Ovary (tissue), 9 donors: Measurements from ENCODE around the gene ATL1. TPM values are rescaled to one million over a fixed set of nuclear protein-coding genes. Genes with fewer than 3 reads are reported as not detected.
A peak's percentile ranks its signal among the peaks of the same experiment; 100 is the strongest.

ENCODE experiments used
- DNase-seq, 5 donors: peaks; one replicate each; pipeline ENCODE4 v3.0.0-alpha.2; 2019 to 2020
- H3K27ac ChIP-seq, 2 donors: fragments of 200-600 bp; one replicate each; pipeline versions ENCODE4 v1.5.1 to v1.8.0; 2019 to 2022
- H3K27me3 ChIP-seq: fragments of 200-600 bp; one replicate; pipeline ENCODE4 v1.8.0; 2022
- H3K36me3 ChIP-seq: fragments of 200-600 bp; sonication (generic); one replicate; pipeline ENCODE4 v1.5.1; 2019
- H3K4me1 ChIP-seq: one replicate; pipeline ENCODE4 v1.8.1; 2013; ENCODE audit warnings: mild to moderate bottlenecking, moderate library complexity; ENCODE audit not compliant: insufficient read depth
- H3K4me3 ChIP-seq: fragments of 200-600 bp; sonication (generic); one replicate; pipeline ENCODE4 v1.5.1; 2017
- H3K9me3 ChIP-seq, 2 donors: fragments of 200-600 bp in 1 of 2; sonication (generic) in 1 of 2; one replicate each; pipeline versions ENCODE4 v1.5.1 to v1.8.1; 2013 to 2019; ENCODE audit warnings: mild to moderate bottlenecking in 1 of 2, moderate library complexity in 1 of 2
- CTCF ChIP-seq, 3 donors: fragments of 450-650 bp in 2 of 3; fragments of 200-600 bp in 1 of 3; IDR thresholded peaks; one replicate each; pipeline versions ENCODE4 v1.5.1 to v1.8.0; 2016 to 2022; ENCODE audit warnings: antibody characterized with exemption in 3 of 3, mild to moderate bottlenecking in 1 of 3
- EP300 ChIP-seq: sonication (generic); formaldehyde crosslinking; IDR thresholded peaks from one replicate; pipeline ENCODE4 v1.6.1; 2017; ENCODE audit warnings: antibody characterized with exemption
- POLR2A ChIP-seq: fragments of 450-650 bp; IDR thresholded peaks from one replicate; pipeline ENCODE4 v1.6.1; 2017; ENCODE audit warnings: antibody characterized with exemption, mild to moderate bottlenecking, moderate library complexity
- WGBS, 3 donors: extraction: QIAGEN DNeasy Blood & Tissue Kit in 1 of 3; methylation state at CpG; one replicate each; pipeline versions ENCODE4 v1.1.5 to v1.1.7; 2013 to 2017; 5-methylcytosine and 5-hydroxymethylcytosine counted together
- intact Hi-C, 4 donors: fragments of 100-400 bp; cut with DNase I; formaldehyde crosslinking; loops; one replicate each; pipeline versions ENCODE4 v1.11.0 to v1.15.1; 2022 to 2023
- polyA plus RNA-seq, 2 donors: library from polyadenylated mRNA; stranded (reverse); fragments of 200-250 nt in 1 of 2; fragments of 350-450 nt in 1 of 2; fragmentation: Illumina TruSeq in 1 of 2; extraction: RNeasy Lipid Tissue Mini Kit (QIAGEN cat#74804) in 1 of 2; gene quantifications; one replicate each; pipeline ENCODE4 v1.2.3, GENCODE V29; 2013 to 2014
- total RNA-seq, 7 donors: library from RNA; depleted of rRNA in 2 of 7; stranded (reverse); fragments of >200 nt in 2 of 7; fragmentation: NEBNext Ultra II Directional in 3 of 7; extraction: Animal tissue kit (Norgen Biotek cat#: 25700) in 3 of 7; gene quantifications; one replicate each; pipeline versions ENCODE4 v1.1.0 to v1.2.4, GENCODE V29; 2016 to 2023
- donor health status: DM: no; HTN: no; CAD: no; lungs with moderate emphysema.
- donor health status: DM: no; HTN: no; CAD: no.
- donor health status: Bipolar disorder and iron deficiency.
- donor health status: DM: yes; HTN: yes; CAD: no.
- donor health status: DM: no; HTN: no; CAD: no.
- donor health status: DM: yes; HTN: yes; CAD: no.

ATL1 gene
- total and polyA plus RNA-seq, 9 donors: 6.6 to 11.8 (median 10.7) TPM

- DNase-seq: peak in 2 of 5 donors; percentile 19 to 22
- WGBS, 3 donors: 54 to 74% (median 65%) methylated on average over 5 of the region's 5 CpGs
Observed at GRCh38 chr14:50600849-50601248, 40.9 kb downstream of the ATL1 start.

GRCh38 chr14:50601394-50601793 lies 41.4 kb downstream of the ATL1 start:
- no peak overlapping the region for H3K4me3 ChIP-seq
- no peak for TF ChIP-seq POLR2A
- no peak for TF ChIP-seq EP300
- no peak for TF ChIP-seq CTCF (IDR thresholded peaks at IDR 0.05)
- no peak overlapping the region for H3K27ac ChIP-seq
- WGBS, 3 donors: 89 to 94% (median 91%) methylated on average over 2 of the region's 2 CpGs
- H3K27me3 ChIP-seq: no peaks in the 10 kb centered on the region
- intact Hi-C loops: loop anchor here in 2 of 4 donors (10.0 kb wide), 1 partner anchor 173 kb away; no protein-coding TSS in a partner anchor
- DNase-seq: no peak
- H3K4me1 ChIP-seq: no peaks in the 10 kb centered on the region
- H3K9me3 ChIP-seq: no peaks in the 10 kb centered on the region
- H3K36me3 ChIP-seq: no peaks in the 10 kb centered on the region

More at GRCh38 chr14:50600849-50601248, 40.9 kb downstream of the ATL1 start:
- no peaks in the 10 kb centered on the region for H3K4me1 ChIP-seq
- no peaks in the 10 kb centered on the region for H3K9me3 ChIP-seq
- no peaks in the 10 kb centered on the region for H3K27me3 ChIP-seq
- H3K4me3 ChIP-seq: no peak overlapping the region
- intact Hi-C loops: loop anchor here in 2 of 4 donors (10.0 kb wide), 1 partner anchor 174 kb away; no protein-coding TSS in a partner anchor
- H3K27ac ChIP-seq: no peak overlapping the region
- TF ChIP-seq EP300 (no peak), CTCF (IDR thresholded peaks at IDR 0.05) (no peak), POLR2A (no peak)
- no peaks in the 10 kb centered on the region for H3K36me3 ChIP-seq

GRCh38 chr14:50602035-50602434 lies 42.1 kb downstream of the ATL1 start:
- WGBS, 3 donors: 94 to 96% (median 95%) methylated on average over 3 of the region's 3 CpGs
- Histone ChIP-seq H3K27ac (no peak overlapping the region), H3K4me3 (no peak overlapping the region), H3K4me1 (no peaks in the 10 kb centered on the region), H3K27me3 (no peaks in the 10 kb centered on the region), H3K36me3 (no peaks in the 10 kb centered on the region), H3K9me3 (no peaks in the 10 kb centered on the region)
- intact Hi-C loops: loop anchor here in 2 of 4 donors (10.0 kb wide), 1 partner anchor 173 kb away; no protein-coding TSS in a partner anchor
- DNase-seq: no peak
- TF ChIP-seq POLR2A (no peak), CTCF (IDR thresholded peaks at IDR 0.05) (no peak), EP300 (no peak)

- no peak overlapping the region for H3K4me3 ChIP-seq
- DNase-seq: no peak
- no peaks in the 10 kb centered on the region for H3K27me3 ChIP-seq
- TF ChIP-seq CTCF (IDR thresholded peaks at IDR 0.05): no peak
- no peaks in the 10 kb centered on the region for H3K9me3 ChIP-seq
- H3K4me1 ChIP-seq: no peaks in the 10 kb centered on the region
- 57 to 64% (median 57%) methylated on average over 2 of the region's 2 CpGs for WGBS, 3 donors
- intact Hi-C loops: loop anchor here in 2 of 4 donors (10.0 kb wide), 1 partner anchor 171 kb away; no protein-coding TSS in a partner anchor
- no peaks in the 10 kb centered on the region for H3K36me3 ChIP-seq
- no peak overlapping the region for H3K27ac ChIP-seq
Observed at GRCh38 chr14:50603565-50603964, 43.6 kb downstream of the ATL1 start.
